H9 (cell line): ENCODE measurements around the gene ARID3A. TPM values are rescaled to one million over a fixed set of nuclear protein-coding genes. Genes with fewer than 3 reads are reported as not detected.
A peak's percentile ranks its signal among the peaks of the same experiment; 100 is the strongest.

Source experiments
- DNase-seq: peaks from one replicate; pipeline ENCODE4 v3.0.0-alpha.2; 2017
- H2AFZ ChIP-seq: one replicate; pipeline ENCODE4 v1.6.1; 2013; ENCODE audit warnings: mild to moderate bottlenecking, low read length, control low read depth, moderate library complexity
- H2AK5ac ChIP-seq: 2 replicates; pipeline ENCODE4 v1.6.1; 2013; ENCODE audit warnings: low read length, control low read depth, mixed read lengths; ENCODE audit not compliant: insufficient read length
- H2BK120ac ChIP-seq: one replicate; pipeline ENCODE4 v1.6.1; 2013; ENCODE audit warnings: low read depth, mild to moderate bottlenecking, low read length, control low read depth, inconsistent platforms; ENCODE audit not compliant: poor library complexity, severe bottlenecking
- H2BK12ac ChIP-seq: 2 replicates; pipeline ENCODE4 v1.6.1; 2013; ENCODE audit warnings: low read length, control low read depth, mixed read lengths, low read depth; ENCODE audit not compliant: insufficient read length
- H2BK15ac ChIP-seq: 2 replicates; pipeline ENCODE4 v1.6.1; 2013; ENCODE audit warnings: low read depth, low read length, control low read depth
- H2BK20ac ChIP-seq: one replicate; pipeline ENCODE4 v1.6.1; 2013; ENCODE audit warnings: low read depth, mild to moderate bottlenecking, low read length, control low read depth, inconsistent platforms; ENCODE audit not compliant: poor library complexity, severe bottlenecking
- H2BK5ac ChIP-seq: 2 replicates; pipeline ENCODE4 v1.6.1; 2013; ENCODE audit warnings: low read length, control low read depth, mixed read lengths; ENCODE audit not compliant: insufficient read length
- H3K14ac ChIP-seq: 2 replicates; pipeline ENCODE4 v1.6.1; 2013; ENCODE audit warnings: low read length, control low read depth; ENCODE audit not compliant: insufficient read depth
- H3K18ac ChIP-seq: 2 replicates; pipeline ENCODE4 v1.6.1; 2013; ENCODE audit warnings: low read depth, mild to moderate bottlenecking, mixed read lengths, low read length, control low read depth; ENCODE audit not compliant: insufficient read length
- H3K23ac ChIP-seq: 2 replicates; pipeline ENCODE4 v1.6.1; 2013; ENCODE audit warnings: low read length, control low read depth, mixed read lengths, low read depth; ENCODE audit not compliant: insufficient read length
- H3K23me2 ChIP-seq: 2 replicates; pipeline ENCODE4 v1.6.1; 2013; ENCODE audit warnings: low read depth, mild to moderate bottlenecking, mixed read lengths, low read length, control low read depth; ENCODE audit not compliant: insufficient read length, poor library complexity, severe bottlenecking
- H3K27ac ChIP-seq: 2 replicates; pipeline ENCODE4 v1.5.1; 2013; ENCODE audit warnings: low read length, control low read depth, mixed read lengths, low read depth; ENCODE audit not compliant: insufficient read length
- H3K27me3 ChIP-seq: 2 replicates; pipeline ENCODE4 v1.6.1; 2013; ENCODE audit warnings: low read length, control low read depth, inconsistent platforms; ENCODE audit not compliant: insufficient read depth
- H3K4ac ChIP-seq: 2 replicates; pipeline ENCODE4 v1.6.1; 2013; ENCODE audit warnings: low read depth, mild to moderate bottlenecking, control low read depth, inconsistent platforms, low read length, moderate library complexity
- H3K4me1 ChIP-seq: 2 replicates; pipeline ENCODE4 v1.6.1; 2013; ENCODE audit warnings: low read length, control low read depth, inconsistent platforms; ENCODE audit not compliant: insufficient read depth
- H3K4me2 ChIP-seq: 2 replicates; pipeline ENCODE4 v1.6.1; 2013; ENCODE audit warnings: low read length, control low read depth, mixed read lengths; ENCODE audit not compliant: insufficient read length, insufficient read depth
- H3K56ac ChIP-seq: 2 replicates; pipeline ENCODE4 v1.6.1; 2013; ENCODE audit warnings: low read depth, mild to moderate bottlenecking, mixed read lengths, low read length, control low read depth; ENCODE audit not compliant: insufficient read length
- H3K79me1 ChIP-seq: 2 replicates; pipeline ENCODE4 v1.6.1; 2013; ENCODE audit warnings: low read depth, mild to moderate bottlenecking, moderate library complexity, low read length, control low read depth, inconsistent platforms; ENCODE audit not compliant: insufficient read depth, poor library complexity, severe bottlenecking
- H3K79me2 ChIP-seq: 2 replicates; pipeline ENCODE4 v1.6.1; 2013; ENCODE audit warnings: low read length, control low read depth, inconsistent platforms; ENCODE audit not compliant: insufficient read depth
- H3K9ac ChIP-seq: 2 replicates; pipeline ENCODE4 v1.6.1; 2013; ENCODE audit warnings: low read length, control low read depth, mixed read lengths; ENCODE audit not compliant: insufficient read length; ENCODE audit errors: extremely low read depth
- H3K9me3 ChIP-seq: one replicate; pipeline ENCODE4 v1.6.1; 2013; ENCODE audit warnings: low read depth, low read length, inconsistent platforms; ENCODE audit not compliant: control insufficient read depth
- H3T11ph ChIP-seq: one replicate; pipeline ENCODE4 v1.6.1; 2013; ENCODE audit warnings: mild to moderate bottlenecking, low read length, control low read depth, inconsistent platforms
- H4K20me1 ChIP-seq: one replicate; pipeline ENCODE4 v1.6.1; 2013; ENCODE audit not compliant: control insufficient read depth, insufficient read length, insufficient read depth
- H4K5ac ChIP-seq: 2 replicates; pipeline ENCODE4 v1.6.1; 2013; ENCODE audit warnings: low read depth, mild to moderate bottlenecking, mixed read lengths, low read length, control low read depth; ENCODE audit not compliant: insufficient read length
- H4K8ac ChIP-seq: replicated peaks from 2 replicates; pipeline ENCODE4 v1.6.1; 2013; ENCODE audit warnings: low read length, control low read depth, mixed read lengths, low read depth; ENCODE audit not compliant: insufficient read length
- H4K91ac ChIP-seq: 2 replicates; pipeline ENCODE4 v1.6.1; 2013; ENCODE audit warnings: low read depth, mild to moderate bottlenecking, moderate library complexity, mixed read lengths, low read length, control low read depth; ENCODE audit not compliant: insufficient read length
- H3K27ac Mint-ChIP-seq, 3 experiments: 2 replicates in 2 of 3; 3 replicates in 1 of 3; pipeline ENCODE4 v1.8.0; 2020 to 2021; ENCODE audit warnings: mixed read lengths in 3 of 3, mild to moderate bottlenecking in 1 of 3, moderate library complexity in 1 of 3
- H3K27me3 Mint-ChIP-seq: 2 replicates; pipeline ENCODE4 v1.8.0; 2021; ENCODE audit warnings: low read depth, mild to moderate bottlenecking, moderate library complexity, mixed read lengths
- H3K36me3 Mint-ChIP-seq, 3 experiments: 2 replicates in 2 of 3; 3 replicates in 1 of 3; pipeline ENCODE4 v1.8.0; 2020 to 2021; ENCODE audit warnings: low read depth in 3 of 3, mixed read lengths in 3 of 3; ENCODE audit not compliant: insufficient read depth in 1 of 3
- H3K4me1 Mint-ChIP-seq, 2 experiments: 2 replicates each; pipeline ENCODE4 v1.8.0; 2020; ENCODE audit warnings: mixed read lengths in 2 of 2
- H3K4me3 Mint-ChIP-seq, 2 experiments: 2 replicates in 1 of 2; 3 replicates in 1 of 2; pipeline ENCODE4 v1.8.0; 2020 to 2021; ENCODE audit warnings: mild to moderate bottlenecking in 2 of 2, mixed read lengths in 2 of 2, moderate library complexity in 1 of 2
- H3K9me3 Mint-ChIP-seq, 2 experiments: 2 replicates in 1 of 2; 3 replicates in 1 of 2; pipeline ENCODE4 v1.8.0; 2020; ENCODE audit warnings: mild to moderate bottlenecking in 2 of 2, mixed read lengths in 2 of 2, moderate library complexity in 1 of 2
- WGBS: extraction: QIAGEN DNeasy Blood & Tissue Kit; methylation state at CpG from one replicate; pipeline ENCODE4 v1.1.7; 2013; ENCODE audit warnings: missing lambda C conversion rate, low lambda C conversion rate, mixed read lengths; ENCODE audit not compliant: insufficient read length; ENCODE audit errors: extremely low coverage; 5-methylcytosine and 5-hydroxymethylcytosine counted together
- total RNA-seq: library from RNA; stranded (reverse); gene quantifications from 2 replicates; pipeline ENCODE4 v1.2.1, GENCODE V29; 2021
- TF ChIP-seq, protein P1 (sequence below): fragments of 200-600 bp; sonication (generic); conservative IDR thresholded peaks from 3 replicates; pipeline ENCODE4 v1.8.0; 2021; ENCODE audit warnings: antibody characterized with exemption, mild to moderate bottlenecking

The ARID3A gene
- total RNA-seq, 1 experiment from 2014 or later: 98.3 TPM

DNA sequence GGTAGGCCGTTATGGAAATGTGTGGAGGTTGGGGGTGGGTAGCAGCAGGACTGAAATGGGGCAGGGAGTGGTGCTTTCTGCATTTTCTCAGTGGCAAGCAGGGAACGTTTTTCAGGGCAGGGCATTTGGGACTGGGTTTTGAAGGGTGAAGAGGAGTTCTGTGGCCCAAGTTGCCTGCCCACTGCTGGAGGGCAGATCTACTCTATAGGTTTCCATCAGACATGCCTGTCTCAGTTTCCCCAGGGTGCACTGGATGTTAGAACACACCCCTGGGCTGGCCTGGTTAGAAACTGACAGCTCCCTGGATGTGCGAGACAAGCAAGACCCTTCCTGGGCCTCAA lies 73.5 kb downstream of the ARID3A start:
- Mint-ChIP-seq H3K27me3 (peaks cover 50% of the 10 kb centered on the region), H3K9me3 (no peaks in the 10 kb centered on the region; a peak in 1 of 5 replicates), H3K4me3 (peak overlapping the region in 1 of 2 experiments; percentile 65; a peak in 2 of 5 replicates), H3K36me3 (no peaks in the 10 kb centered on the region; a peak in 1 of 7 replicates), H3K4me1 (peaks cover 5 to 10% of the 10 kb centered on the region in 2 experiments), H3K27ac (no peak overlapping the region)
- Histone ChIP-seq H4K20me1 (peaks cover 4% of the 10 kb centered on the region), H3K27ac (no peak overlapping the region), H2BK20ac (no peak overlapping the region), H2BK15ac (no peak overlapping the region), H2AK5ac (no peak overlapping the region), H4K91ac (no peak overlapping the region), H3K9me3 (no peaks in the 10 kb centered on the region), H3K18ac (no peak overlapping the region), H3K56ac (no peak overlapping the region), H3K14ac (no peak overlapping the region), H2AFZ (no peak overlapping the region), H3K79me1 (no peaks in the 10 kb centered on the region), H3T11ph (no peak overlapping the region), H3K79me2 (0 out of 2 replicates have a peak, but pooled peaks cover 2% of the 10 kb centered on the region), H4K8ac (no peak overlapping the region), H3K4ac (no peak overlapping the region), H4K5ac (no peak overlapping the region), H2BK5ac (no peak overlapping the region), H3K27me3 (peaks cover 10% of the 10 kb centered on the region), H3K4me1 (no peaks in the 10 kb centered on the region), H3K4me2 (no peak overlapping the region), H3K23ac (no peak overlapping the region), H2BK12ac (no peak overlapping the region), H3K23me2 (peaks cover 10% of the 10 kb centered on the region), H3K9ac (no peak overlapping the region), H2BK120ac (no peak overlapping the region)
- no peak for DNase-seq
- TF ChIP-seq, protein P1, sequence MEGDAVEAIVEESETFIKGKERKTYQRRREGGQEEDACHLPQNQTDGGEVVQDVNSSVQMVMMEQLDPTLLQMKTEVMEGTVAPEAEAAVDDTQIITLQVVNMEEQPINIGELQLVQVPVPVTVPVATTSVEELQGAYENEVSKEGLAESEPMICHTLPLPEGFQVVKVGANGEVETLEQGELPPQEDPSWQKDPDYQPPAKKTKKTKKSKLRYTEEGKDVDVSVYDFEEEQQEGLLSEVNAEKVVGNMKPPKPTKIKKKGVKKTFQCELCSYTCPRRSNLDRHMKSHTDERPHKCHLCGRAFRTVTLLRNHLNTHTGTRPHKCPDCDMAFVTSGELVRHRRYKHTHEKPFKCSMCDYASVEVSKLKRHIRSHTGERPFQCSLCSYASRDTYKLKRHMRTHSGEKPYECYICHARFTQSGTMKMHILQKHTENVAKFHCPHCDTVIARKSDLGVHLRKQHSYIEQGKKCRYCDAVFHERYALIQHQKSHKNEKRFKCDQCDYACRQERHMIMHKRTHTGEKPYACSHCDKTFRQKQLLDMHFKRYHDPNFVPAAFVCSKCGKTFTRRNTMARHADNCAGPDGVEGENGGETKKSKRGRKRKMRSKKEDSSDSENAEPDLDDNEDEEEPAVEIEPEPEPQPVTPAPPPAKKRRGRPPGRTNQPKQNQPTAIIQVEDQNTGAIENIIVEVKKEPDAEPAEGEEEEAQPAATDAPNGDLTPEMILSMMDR: no peak
- WGBS: no CpG with 5 or more reads among the region's 3 CpGs
